A549 (cell line): ENCODE results near the gene PLEKHA6. TPM values are rescaled to one million over a fixed set of nuclear protein-coding genes. Genes with fewer than 3 reads are reported as not detected.

Source experiments
- ATAC-seq, 2 experiments: fragments of 200-7000 bp in 1 of 2; fragments of >200 bp in 1 of 2; cut with Nextera tagmentation in 1 of 2; cut with Tn5 transposase in 1 of 2; 3 replicates each; pipeline versions ENCODE4 v1.8.0 to v1.9.1; 2018 to 2020; ENCODE audit warnings: mild to moderate bottlenecking in 1 of 2, moderate library complexity in 1 of 2
- CTCF ChIA-PET: fragments of 300-600 bp; sonication (Branson Sonifier 250); formaldehyde crosslinking; extraction: SDS; loops from one replicate; lab custom pipeline; 2021; ENCODE audit warnings: antibody characterized with exemption, inconsistent platforms; lab: Yijun Ruan, JAX
- POLR2A ChIA-PET: fragments of 350-600 bp; formaldehyde crosslinking; extraction: SDS; loops from one replicate; lab custom pipeline; 2021; ENCODE audit warnings: antibody characterized with exemption, inconsistent platforms; lab: Yijun Ruan, JAX
- DNase-seq, 2 experiments: peaks; one replicate each; pipeline versions ENCODE4 v3.0.0 to v3.0.0-alpha.2; 2011 to 2016; ENCODE audit warnings: low read depth in 1 of 2, low spot score in 1 of 2
- FAIRE-seq: peaks from 2 replicates; lab custom pipeline; 2011; peaks lifted over from hg19 to GRCh38; lab: Jason Lieb, UNC
- H3K27ac ChIP-seq, 2 experiments: fragments of >200 bp; sonication (Bioruptor Twin); formaldehyde crosslinking; 3 replicates each; pipeline ENCODE4 v1.5.1; 2016 to 2017
- H3K4me1 ChIP-seq: fragments of >200 bp; sonication (Bioruptor Twin); formaldehyde crosslinking; 3 replicates; pipeline ENCODE4 v1.6.1; 2016
- H3K4me2 ChIP-seq: fragments of >200 bp; sonication (Bioruptor Twin); formaldehyde crosslinking; 3 replicates; pipeline ENCODE4 v1.6.1; 2016
- H3K4me3 ChIP-seq: fragments of >200 bp; sonication (Bioruptor Twin); formaldehyde crosslinking; 3 replicates; pipeline ENCODE4 v1.5.1; 2016
- H3K9me3 ChIP-seq: fragments of >200 bp; sonication (Bioruptor Twin); formaldehyde crosslinking; 3 replicates; pipeline ENCODE4 v1.6.1; 2016
- FOSB ChIP-seq: fragments of 250-450 bp; sonication (Bioruptor Pico); IDR thresholded peaks from 2 replicates; pipeline ENCODE4 v1.5.0; 2020; ENCODE audit warnings: mild to moderate bottlenecking, moderate library complexity
- HEYL ChIP-seq: fragments of 250-450 bp; sonication (Bioruptor Pico); IDR thresholded peaks from 2 replicates; pipeline ENCODE4 v1.8.0; 2021; ENCODE audit warnings: mild to moderate bottlenecking, moderate library complexity
- HOXA7 ChIP-seq: fragments of 250-450 bp; sonication (Bioruptor Pico); IDR thresholded peaks from 2 replicates; pipeline ENCODE4 v1.5.0; 2020; ENCODE audit warnings: mild to moderate bottlenecking, moderate library complexity
- HOXB13 ChIP-seq: fragments of 250-450 bp; sonication (Bioruptor Pico); IDR thresholded peaks from 2 replicates; pipeline ENCODE4 v1.5.0; 2020; ENCODE audit warnings: low read depth, mild to moderate bottlenecking, moderate library complexity
- HOXB5 ChIP-seq: fragments of 250-450 bp; sonication (Bioruptor Pico); IDR thresholded peaks from 2 replicates; pipeline ENCODE4 v1.5.0; 2020; ENCODE audit warnings: mild to moderate bottlenecking, moderate library complexity
- KDM1A ChIP-seq: fragments of 200-600 bp; sonication (generic); IDR thresholded peaks from 2 replicates; pipeline ENCODE4 v1.6.1; 2016; ENCODE audit warnings: low read depth, mild to moderate bottlenecking
- MAZ ChIP-seq: fragments of 150-350 bp; IDR thresholded peaks from 2 replicates; pipeline ENCODE4 v1.6.1; 2014; ENCODE audit warnings: antibody characterized with exemption, low read depth, low read length, borderline replicate concordance
- MYC ChIP-seq: IDR thresholded peaks from 2 replicates; pipeline ENCODE4 v1.6.1; 2012; ENCODE audit warnings: mild to moderate bottlenecking, inconsistent platforms, low read length, improper control_type of control experiment, borderline replicate concordance
- NFE2L2 ChIP-seq: fragments of 150-350 bp; conservative IDR thresholded peaks from 2 replicates; pipeline ENCODE4 v1.6.1; 2014; ENCODE audit warnings: low read length
- NPAS2 ChIP-seq: fragments of 250-450 bp; sonication (Bioruptor Pico); IDR thresholded peaks from 2 replicates; pipeline ENCODE4 v1.8.0; 2022; ENCODE audit warnings: mild to moderate bottlenecking, moderate library complexity, borderline replicate concordance
- POLR2A ChIP-seq: IDR thresholded peaks from 2 replicates; pipeline ENCODE4 v1.6.1; 2012; ENCODE audit warnings: mild to moderate bottlenecking, low read length
- POLR2AphosphoS2 ChIP-seq: conservative IDR thresholded peaks from 2 replicates; pipeline ENCODE4 v1.6.1; 2012; ENCODE audit warnings: low read length, improper control_type of control experiment, inconsistent platforms
- RAD21 ChIP-seq, 2 experiments: fragments of >200 bp in 1 of 2; sonication (Bioruptor Twin) in 1 of 2; formaldehyde crosslinking in 1 of 2; IDR thresholded peaks in 1 of 2; conservative IDR thresholded peaks in 1 of 2; 2 replicates in 1 of 2; 3 replicates in 1 of 2; pipeline ENCODE4 v1.6.1; 2012 to 2018; ENCODE audit warnings: inconsistent platforms in 1 of 2
- RARB ChIP-seq: fragments of 250-450 bp; sonication (Bioruptor Pico); IDR thresholded peaks from 2 replicates; pipeline ENCODE4 v1.8.0; 2021; ENCODE audit warnings: mild to moderate bottlenecking, moderate library complexity
- RFX5 ChIP-seq: fragments of 450-650 bp; IDR thresholded peaks from 2 replicates; pipeline ENCODE4 v1.7.1; 2014; ENCODE audit warnings: antibody characterized with exemption, mild to moderate bottlenecking, moderate library complexity
- SREBF2 ChIP-seq: fragments of 450-650 bp; IDR thresholded peaks from 2 replicates; pipeline ENCODE4 v1.6.1; 2014; ENCODE audit warnings: mild to moderate bottlenecking, moderate library complexity
- TP53 ChIP-seq: fragments of 250-450 bp; sonication (Bioruptor Pico); IDR thresholded peaks from 2 replicates; pipeline ENCODE4 v1.5.0; 2021; ENCODE audit warnings: mild to moderate bottlenecking, moderate library complexity
- ZFP36 ChIP-seq: fragments of 450-650 bp; IDR thresholded peaks from 2 replicates; pipeline ENCODE4 v1.6.1; 2014; ENCODE audit warnings: borderline replicate concordance; ENCODE audit not compliant: partially characterized antibody
- ZNF302 ChIP-seq: fragments of 250-450 bp; sonication (Bioruptor Pico); IDR thresholded peaks from 2 replicates; pipeline ENCODE4 v1.9.0; 2021; ENCODE audit warnings: inconsistent platforms, mild to moderate bottlenecking, moderate library complexity
- WGBS: methylation state at CpG from one replicate; pipeline ENCODE4 v1.1.6; 2017; ENCODE audit errors: missing lambda C conversion rate; 5-methylcytosine and 5-hydroxymethylcytosine counted together
- polyA plus RNA-seq, 4 experiments: library from polyadenylated mRNA; depleted of rRNA in 3 of 4; stranded (reverse); fragments of >200 nt; fragmentation: RNase III in 1 of 4; extraction: RNeasy Plus Mini Kit Qiagen cat#74134 plus additional on column Dnase treatment in 1 of 4; gene quantifications; 2 replicates in 3 of 4; 3 replicates in 1 of 4; pipeline ENCODE4 v1.2.3, GENCODE V29; 2011 to 2017
- TF ChIP-seq, protein P1 (sequence below): fragments of 250-450 bp; sonication (Bioruptor Pico); IDR thresholded peaks from 2 replicates; pipeline ENCODE4 v1.5.0; 2021; ENCODE audit warnings: mild to moderate bottlenecking, moderate library complexity, borderline replicate concordance
- TF ChIP-seq, protein P2 (sequence below): IDR thresholded peaks from 2 replicates; pipeline ENCODE4 v1.6.1; 2012
- TF ChIP-seq, protein P3 (sequence below): fragments of >200 bp; sonication (Bioruptor Twin); formaldehyde crosslinking; IDR thresholded peaks from 2 replicates; pipeline ENCODE4 v1.6.1; 2016
- TF ChIP-seq, protein P4 (sequence below): fragments of 200-600 bp; sonication (generic); IDR thresholded peaks from 2 replicates; pipeline ENCODE4 v1.6.1; 2016; ENCODE audit warnings: antibody characterized with exemption, mild to moderate bottlenecking, moderate library complexity

Gene PLEKHA6
- polyA plus RNA-seq, 2 of the 4 experiments (the other 2 are of a cell fraction) = 13.0 to 26.2 TPM

DNA sequence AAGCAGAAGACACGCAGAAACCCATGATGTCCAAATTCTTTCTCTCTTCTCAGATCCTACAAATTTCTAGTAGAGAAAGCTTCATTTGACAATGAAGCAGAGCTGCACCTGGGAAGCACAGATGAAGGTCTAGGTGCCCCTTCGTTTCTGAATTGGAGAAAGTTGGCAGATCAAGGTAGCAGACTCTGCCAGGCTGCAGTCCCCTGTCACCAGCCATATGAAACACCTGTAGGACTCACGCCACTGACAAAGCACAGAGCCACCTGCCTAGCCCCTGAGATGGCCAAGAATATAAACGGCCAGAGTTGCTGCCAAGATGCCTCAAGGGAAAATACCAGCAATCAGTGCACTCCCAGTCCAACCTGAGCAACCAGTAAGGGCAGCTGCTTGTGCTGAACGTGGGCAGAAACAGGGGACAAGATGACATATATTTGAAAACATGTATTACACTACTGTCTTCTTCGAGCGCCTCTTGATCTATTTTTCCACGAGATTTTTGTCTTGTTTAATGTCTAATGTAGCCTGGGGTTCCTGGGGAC is 20.6 kb upstream of the PLEKHA6 start:
- no peak for DNase-seq
- CTCF ChIA-PET = interaction anchor here (1.0 to 27.1 kb wide), 8 partner anchors 11 to 218 kb away, joined by 3 to 840 read pairs (median 4); partner anchors contain the start of gene PLEKHA6

DNA sequence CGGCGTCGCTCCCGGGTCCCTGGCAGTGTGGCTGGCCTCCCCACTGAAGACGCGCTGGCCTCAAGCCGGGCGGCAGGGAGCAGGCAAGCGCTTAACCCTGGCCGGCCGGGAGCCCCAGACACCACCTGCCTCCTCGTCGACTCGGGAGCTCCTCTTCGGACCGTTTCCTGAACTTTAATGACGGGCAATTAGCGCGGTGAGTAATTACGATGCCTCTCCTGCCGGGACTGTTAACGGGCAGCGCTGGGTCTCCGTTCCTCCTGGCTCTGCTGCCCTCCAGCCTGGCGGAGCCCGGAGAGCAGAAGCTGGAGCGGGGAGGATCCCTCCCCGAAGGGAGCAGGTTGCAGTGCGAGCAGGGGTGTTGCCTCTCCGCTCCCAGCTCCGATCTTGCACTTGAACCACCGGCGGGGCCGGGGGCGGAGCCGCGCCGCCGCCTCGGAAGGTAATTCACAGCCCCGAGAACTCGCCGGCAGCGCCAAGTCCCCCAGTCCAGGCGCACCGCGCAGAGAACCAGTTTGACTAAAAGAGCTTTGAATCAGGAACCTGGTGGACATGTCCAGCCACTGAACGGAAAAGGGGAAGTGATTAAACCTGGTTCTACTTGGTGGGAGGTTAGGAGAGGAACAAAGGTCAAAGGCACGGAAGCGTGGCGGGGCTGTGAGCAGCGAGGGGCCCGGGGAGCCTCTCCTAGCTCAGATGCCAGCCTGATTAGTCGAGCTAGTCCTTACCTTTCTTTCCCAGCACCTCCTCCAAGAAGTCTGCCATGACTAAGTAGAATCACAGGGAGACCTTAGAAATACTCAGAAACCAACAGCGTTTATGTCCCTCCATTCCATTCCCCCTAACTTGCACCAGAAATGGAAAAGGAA is 18.3 kb upstream of the PLEKHA6 start:
- ATAC-seq = peak; percentile 79 to 80
- WGBS = 1% methylated on average over 28 of the region's 55 CpGs
- ChIA-PET CTCF (interaction anchor here (0.8 to 27.1 kb wide), 17 partner anchors 7 to 560 kb away, joined by 3 to 840 read pairs (median 4); partner anchors contain the start of gene PLEKHA6), POLR2A (interaction anchor here (0.6 to 2.3 kb wide), 8 partner anchors 8 to 226 kb away, joined by 3 to 34 read pairs (median 4); partner anchors contain the start of genes ETNK2, MDM4 and PIK3C2B)
- H3K4me3 ChIP-seq = peak overlapping the region; percentile 76
- TF ChIP-seq, protein P1, sequence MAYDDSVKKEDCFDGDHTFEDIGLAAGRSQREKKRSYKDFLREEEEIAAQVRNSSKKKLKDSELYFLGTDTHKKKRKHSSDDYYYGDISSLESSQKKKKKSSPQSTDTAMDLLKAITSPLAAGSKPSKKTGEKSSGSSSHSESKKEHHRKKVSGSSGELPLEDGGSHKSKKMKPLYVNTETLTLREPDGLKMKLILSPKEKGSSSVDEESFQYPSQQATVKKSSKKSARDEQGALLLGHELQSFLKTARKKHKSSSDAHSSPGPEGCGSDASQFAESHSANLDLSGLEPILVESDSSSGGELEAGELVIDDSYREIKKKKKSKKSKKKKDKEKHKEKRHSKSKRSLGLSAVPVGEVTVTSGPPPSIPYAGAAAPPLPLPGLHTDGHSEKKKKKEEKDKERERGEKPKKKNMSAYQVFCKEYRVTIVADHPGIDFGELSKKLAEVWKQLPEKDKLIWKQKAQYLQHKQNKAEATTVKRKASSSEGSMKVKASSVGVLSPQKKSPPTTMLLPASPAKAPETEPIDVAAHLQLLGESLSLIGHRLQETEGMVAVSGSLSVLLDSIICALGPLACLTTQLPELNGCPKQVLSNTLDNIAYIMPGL (CRISPR knock-in tag) = no peak
- TF ChIP-seq HOXB5 (CRISPR knock-in tag) (no peak), RFX5 (no peak), RARB (CRISPR knock-in tag) (no peak), NPAS2 (no peak), ZFP36 (peak; percentile 96), TP53 (CRISPR knock-in tag) (no peak), FOSB (CRISPR knock-in tag) (no peak), NFE2L2 (no peak), POLR2A (peak; percentile 42), HEYL (CRISPR knock-in tag) (no peak), HOXA7 (CRISPR knock-in tag) (no peak), HOXB13 (CRISPR knock-in tag) (no peak), MYC (0 out of 2 replicates have a peak, but pooled peaks have one; percentile 2)
- TF ChIP-seq, protein P2, sequence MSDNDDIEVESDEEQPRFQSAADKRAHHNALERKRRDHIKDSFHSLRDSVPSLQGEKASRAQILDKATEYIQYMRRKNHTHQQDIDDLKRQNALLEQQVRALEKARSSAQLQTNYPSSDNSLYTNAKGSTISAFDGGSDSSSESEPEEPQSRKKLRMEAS = peak; percentile 28; the same call in 1 of the 2 replicates
- TF ChIP-seq, protein P3, sequence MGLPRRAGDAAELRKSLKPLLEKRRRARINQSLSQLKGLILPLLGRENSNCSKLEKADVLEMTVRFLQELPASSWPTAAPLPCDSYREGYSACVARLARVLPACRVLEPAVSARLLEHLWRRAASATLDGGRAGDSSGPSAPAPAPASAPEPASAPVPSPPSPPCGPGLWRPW = no peak
- DNase-seq = peak; percentile 59 to 64
- H3K9me3 ChIP-seq = no peaks in the 10 kb centered on the region
- peaks cover 33% of the 10 kb centered on the region for H3K4me1 ChIP-seq
- H3K27ac ChIP-seq = peak overlapping the region; percentile 94 to 95
- no peak for FAIRE-seq
- peak overlapping the region; percentile 86 for H3K4me2 ChIP-seq

More for the DNA sequence above, 20.6 kb upstream of the PLEKHA6 start:
- Histone ChIP-seq H3K4me1 (peaks cover 31% of the 10 kb centered on the region), H3K27ac (no peak overlapping the region), H3K9me3 (no peaks in the 10 kb centered on the region), H3K4me3 (no peak overlapping the region), H3K4me2 (no peak overlapping the region)
- POLR2A ChIA-PET = no interaction called here
- TF ChIP-seq HOXB13 (CRISPR knock-in tag) = no peak
- no peak for TF ChIP-seq SREBF2
- TF ChIP-seq, protein P4, sequence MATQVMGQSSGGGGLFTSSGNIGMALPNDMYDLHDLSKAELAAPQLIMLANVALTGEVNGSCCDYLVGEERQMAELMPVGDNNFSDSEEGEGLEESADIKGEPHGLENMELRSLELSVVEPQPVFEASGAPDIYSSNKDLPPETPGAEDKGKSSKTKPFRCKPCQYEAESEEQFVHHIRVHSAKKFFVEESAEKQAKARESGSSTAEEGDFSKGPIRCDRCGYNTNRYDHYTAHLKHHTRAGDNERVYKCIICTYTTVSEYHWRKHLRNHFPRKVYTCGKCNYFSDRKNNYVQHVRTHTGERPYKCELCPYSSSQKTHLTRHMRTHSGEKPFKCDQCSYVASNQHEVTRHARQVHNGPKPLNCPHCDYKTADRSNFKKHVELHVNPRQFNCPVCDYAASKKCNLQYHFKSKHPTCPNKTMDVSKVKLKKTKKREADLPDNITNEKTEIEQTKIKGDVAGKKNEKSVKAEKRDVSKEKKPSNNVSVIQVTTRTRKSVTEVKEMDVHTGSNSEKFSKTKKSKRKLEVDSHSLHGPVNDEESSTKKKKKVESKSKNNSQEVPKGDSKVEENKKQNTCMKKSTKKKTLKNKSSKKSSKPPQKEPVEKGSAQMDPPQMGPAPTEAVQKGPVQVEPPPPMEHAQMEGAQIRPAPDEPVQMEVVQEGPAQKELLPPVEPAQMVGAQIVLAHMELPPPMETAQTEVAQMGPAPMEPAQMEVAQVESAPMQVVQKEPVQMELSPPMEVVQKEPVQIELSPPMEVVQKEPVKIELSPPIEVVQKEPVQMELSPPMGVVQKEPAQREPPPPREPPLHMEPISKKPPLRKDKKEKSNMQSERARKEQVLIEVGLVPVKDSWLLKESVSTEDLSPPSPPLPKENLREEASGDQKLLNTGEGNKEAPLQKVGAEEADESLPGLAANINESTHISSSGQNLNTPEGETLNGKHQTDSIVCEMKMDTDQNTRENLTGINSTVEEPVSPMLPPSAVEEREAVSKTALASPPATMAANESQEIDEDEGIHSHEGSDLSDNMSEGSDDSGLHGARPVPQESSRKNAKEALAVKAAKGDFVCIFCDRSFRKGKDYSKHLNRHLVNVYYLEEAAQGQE = no peak
- TF ChIP-seq NFE2L2 = no peak
- no peak for TF ChIP-seq POLR2AphosphoS2
- no peak for TF ChIP-seq KDM1A
- TF ChIP-seq MYC = no peak
- no peak for TF ChIP-seq ZNF302 (CRISPR knock-in tag)
- TF ChIP-seq MAZ = no peak
- no peak for TF ChIP-seq RAD21 (conservative IDR thresholded peaks at IDR 0.05 in 1 of 2, IDR thresholded peaks at IDR 0.05 in 1 of 2)
- TF ChIP-seq, protein P3 = no peak
- ATAC-seq (no peak), FAIRE-seq (no peak)
- WGBS = 68% methylated on average over 8 of the region's 8 CpGs
